Activated T-helper 17 cell treated with anti-CD3 and anti-CD28 coated beads, Interleukin-2, amount 50 U/mL, for 72 hours (primary cell): Measurements from ENCODE around the gene ZNF549. TPM values are rescaled to one million over a fixed set of nuclear protein-coding genes. Genes with fewer than 3 reads are reported as not detected.
A peak's percentile ranks its signal among the peaks of the same experiment; 100 is the strongest.

Experiments used
- ATAC-seq: fragments of 150-1000 bp; cut with Tn5 transposase; replicated peaks from 2 replicates; pipeline ENCODE4 v1.10.0; 2021; ENCODE audit warnings: mild to moderate bottlenecking, moderate library complexity
- H3K27ac Mint-ChIP-seq: one replicate; pipeline ENCODE4 v1.8.0; 2022; ENCODE audit warnings: mixed read lengths
- H3K27me3 Mint-ChIP-seq: one replicate; pipeline ENCODE4 v1.8.0; 2022; ENCODE audit warnings: mixed read lengths
- H3K36me3 Mint-ChIP-seq: one replicate; pipeline ENCODE4 v1.8.0; 2022; ENCODE audit warnings: low read depth, mild to moderate bottlenecking, mixed read lengths
- H3K4me1 Mint-ChIP-seq: one replicate; pipeline ENCODE4 v1.8.0; 2022; ENCODE audit warnings: mixed read lengths
- H3K4me3 Mint-ChIP-seq: one replicate; pipeline ENCODE4 v1.8.0; 2022; ENCODE audit warnings: mild to moderate bottlenecking, mixed read lengths
- H3K9me3 Mint-ChIP-seq: one replicate; pipeline ENCODE4 v1.8.0; 2022; ENCODE audit warnings: mixed read lengths
- total RNA-seq, 2 donors: library from RNA; stranded (reverse); gene quantifications; one replicate each; pipeline ENCODE4 v1.2.3, GENCODE V29; 2022

Gene ZNF549
- total RNA-seq, 2 donors from 2014 or later: 3.2 to 4.9 TPM

GRCh38 chr19:57587529-57587928, 60.4 kb downstream of the ZNF549 start:
- Mint-ChIP-seq H3K9me3 (peaks cover 33% of the 10 kb centered on the region), H3K27ac (no peak overlapping the region), H3K36me3 (peaks cover 67% of the 10 kb centered on the region)

GRCh38 chr19:57599377-57599760, 72.2 kb downstream of the ZNF549 start:
- H3K4me3 Mint-ChIP-seq: peak overlapping the region; percentile 90
- H3K4me1 Mint-ChIP-seq: peaks cover 14% of the 10 kb centered on the region
- peaks cover 30% of the 10 kb centered on the region for H3K36me3 Mint-ChIP-seq
- peaks cover 35% of the 10 kb centered on the region for H3K9me3 Mint-ChIP-seq
- no peak for ATAC-seq
- peak overlapping the region; percentile 80 for H3K27ac Mint-ChIP-seq
- H3K27me3 Mint-ChIP-seq: no peaks in the 10 kb centered on the region

More at GRCh38 chr19:57587529-57587928, 60.4 kb downstream of the ZNF549 start:
- Mint-ChIP-seq H3K4me3 (no peak overlapping the region), H3K4me1 (no peaks in the 10 kb centered on the region), H3K27me3 (no peaks in the 10 kb centered on the region)
- ATAC-seq: no peak

- ATAC-seq: peak; percentile 100
- Mint-ChIP-seq H3K27ac (peak within 1 kb of the TSS; percentile 80), H3K9me3 (peaks cover 40% of the 10 kb centered on the region), H3K4me3 (peak within 1 kb of the TSS; percentile 90), H3K36me3 (peaks cover 35% of the 10 kb centered on the region), H3K4me1 (peaks cover 14% of the 10 kb centered on the region), H3K27me3 (no peaks in the 10 kb centered on the region)
Measured at GRCh38 chr19:57599761-57600383, 72.7 kb downstream of the ZNF549 start, which contains the start of gene ZNF530. Gene ZNF530 (plus strand): TSS chr19:57599885. CDS start chr19:57604346, 4,461 bp downstream.

- H3K27me3 Mint-ChIP-seq: no peaks in the 10 kb centered on the region
- H3K4me3 Mint-ChIP-seq: no peak overlapping the region
- ATAC-seq: no peak
- H3K9me3 Mint-ChIP-seq: peaks cover 31% of the 10 kb centered on the region
- H3K4me1 Mint-ChIP-seq: no peaks in the 10 kb centered on the region
- H3K36me3 Mint-ChIP-seq: peaks cover 60% of the 10 kb centered on the region
- no peak overlapping the region for H3K27ac Mint-ChIP-seq
Measured at GRCh38 chr19:57606931-57607330, 79.8 kb downstream of the ZNF549 start.

Other genes starting within 250 kb of the ZNF549 start
- 100 to 1,000 TPM in 1 of 2 donors, 10 to 100 TPM in 1; 90.0 to 130 TPM for gene ZNF460, start 246.9 kb upstream of the ZNF549 start, total RNA-seq
- gene ZNF543, start 206.9 kb upstream of the ZNF549 start, total RNA-seq: 1 to 10 TPM; 6.6 to 6.7 TPM
- 1 to 10 TPM; 5.3 to 6.4 TPM for gene ZNF304, start 176.1 kb upstream of the ZNF549 start, total RNA-seq
- 1 to 10 TPM; 4.5 to 8.8 TPM for gene TRAPPC2B, start 163.8 kb upstream of the ZNF549 start, total RNA-seq
- 1 to 10 TPM; 2.7 to 5.4 TPM for gene ZNF547, start 163.8 kb upstream of the ZNF549 start, total RNA-seq
- gene ZNF548, start 137.5 kb upstream of the ZNF549 start, total RNA-seq: 10 to 100 TPM; 19.4 to 48.5 TPM
- 10 to 100 TPM in 1 of 2 donors, 1 to 10 TPM in 1; 8.3 to 12.0 TPM for gene ZNF17, start 116.2 kb upstream of the ZNF549 start, total RNA-seq
- gene ZNF749, start 92.0 kb upstream of the ZNF549 start, total RNA-seq: 10 to 100 TPM; 13.8 to 15.0 TPM
- under 1 TPM in 1 of 2 donors, not detected in 1; 0.37 TPM for gene VN1R1, start 70.2 kb upstream of the ZNF549 start, total RNA-seq
- 1 to 10 TPM; 2.8 to 4.5 TPM for gene ZNF772, start 49.8 kb upstream of the ZNF549 start, total RNA-seq
- gene ZNF419, start 39.6 kb upstream of the ZNF549 start, total RNA-seq: 1 to 10 TPM; 4.7 to 8.5 TPM
- 1 to 10 TPM; 3.8 to 6.2 TPM for gene ZNF773, start 27.4 kb upstream of the ZNF549 start, total RNA-seq
- 1 to 10 TPM; 8.9 to 10.0 TPM for gene ZNF550, start 32.5 kb downstream of the ZNF549 start, total RNA-seq
- gene ZNF416, start 51.6 kb downstream of the ZNF549 start, total RNA-seq: 1 to 10 TPM; 2.2 to 2.4 TPM
- 1 to 10 TPM; 2.5 to 3.2 TPM for gene ZIK1, start 56.8 kb downstream of the ZNF549 start, total RNA-seq
- 1 to 10 TPM; 6.0 to 9.9 TPM for gene ZNF530, start 72.5 kb downstream of the ZNF549 start, total RNA-seq
- 10 to 100 TPM in 1 of 2 donors, 1 to 10 TPM in 1; 5.7 to 11.2 TPM for gene ZNF134, start 86.9 kb downstream of the ZNF549 start, total RNA-seq
- gene ZNF211, start 105.8 kb downstream of the ZNF549 start, total RNA-seq: 10 to 100 TPM in 1 of 2 donors, 1 to 10 TPM in 1; 8.4 to 14.0 TPM
- gene ZSCAN4, start 141.6 kb downstream of the ZNF549 start, total RNA-seq: not detected
- gene ZNF551, start 154.6 kb downstream of the ZNF549 start, total RNA-seq: 10 to 100 TPM in 1 of 2 donors, 1 to 10 TPM in 1; 7.1 to 10.8 TPM
- gene ZNF154, start 181.8 kb downstream of the ZNF549 start, total RNA-seq: 1 to 10 TPM in 1 of 2 donors, under 1 TPM in 1; 0.35 to 5.6 TPM
- 10 to 100 TPM in 1 of 2 donors, 1 to 10 TPM in 1; 5.9 to 11.5 TPM for gene ZNF671, start 200.3 kb downstream of the ZNF549 start, total RNA-seq
- gene ZNF776, start 219.5 kb downstream of the ZNF549 start, total RNA-seq: 10 to 100 TPM in 1 of 2 donors, 1 to 10 TPM in 1; 7.9 to 11.8 TPM
- 10 to 100 TPM; 16.0 to 21.0 TPM for gene ZNF586, start 242.3 kb downstream of the ZNF549 start, total RNA-seq